Activated CD8-positive, alpha-beta memory T cell treated with anti-CD3 and anti-CD28 coated beads, Interleukin-2, amount 50 U/mL, for 4 hours (primary cell): ENCODE results near the gene CWC27.

Source experiments
- DNase-seq: peaks from one replicate; pipeline ENCODE4 v3.0.0-alpha.2; 2020

Gene CWC27

DNA sequence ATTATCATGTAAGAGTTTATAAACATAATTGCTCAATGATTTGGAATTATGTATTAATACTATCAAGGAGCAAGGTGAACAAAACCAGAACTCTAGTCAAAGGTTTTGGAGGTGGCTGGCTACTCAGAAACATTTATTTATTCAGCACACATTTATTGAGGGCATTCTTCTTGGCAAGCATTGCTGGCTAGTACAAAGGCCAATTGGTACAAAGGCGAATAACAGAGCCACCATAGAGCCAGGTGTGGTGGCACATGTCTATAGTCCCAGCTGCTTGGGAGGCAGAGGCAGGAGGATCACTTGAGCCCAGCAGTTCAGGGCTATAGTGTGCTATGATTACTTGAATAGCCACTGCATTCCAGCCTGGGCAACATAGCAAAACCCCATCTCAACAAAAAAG, 242.1 kb downstream of the CWC27 start:
- DNase-seq, result no peak

GRCh38 chr5:65012301-65012892, 243.7 kb downstream of the CWC27 start:
- no peak for DNase-seq

DNA sequence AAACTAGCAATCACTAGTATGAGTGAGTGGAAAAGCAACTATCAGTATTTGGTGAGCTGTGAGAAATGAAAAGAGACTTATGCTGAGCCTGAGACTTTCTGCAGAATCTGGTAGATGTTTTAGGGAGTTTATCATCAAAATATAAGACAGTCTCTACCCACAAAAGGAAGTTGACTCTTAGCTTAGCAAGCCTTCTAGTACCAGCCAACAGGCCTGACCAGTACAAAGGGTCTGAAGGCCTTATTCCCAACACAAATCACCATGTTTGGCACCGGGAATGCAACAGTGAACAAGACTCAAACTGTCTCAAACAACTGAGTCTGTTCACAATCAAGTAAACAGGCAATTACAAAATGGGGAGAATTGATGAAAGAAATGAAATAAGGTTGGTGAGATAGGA, 244.4 kb downstream of the CWC27 start:
- DNase-seq, result no peak

GRCh38 chr5:65014769-65015168, 246.0 kb downstream of the CWC27 start:
- DNase-seq, result no peak

DNA sequence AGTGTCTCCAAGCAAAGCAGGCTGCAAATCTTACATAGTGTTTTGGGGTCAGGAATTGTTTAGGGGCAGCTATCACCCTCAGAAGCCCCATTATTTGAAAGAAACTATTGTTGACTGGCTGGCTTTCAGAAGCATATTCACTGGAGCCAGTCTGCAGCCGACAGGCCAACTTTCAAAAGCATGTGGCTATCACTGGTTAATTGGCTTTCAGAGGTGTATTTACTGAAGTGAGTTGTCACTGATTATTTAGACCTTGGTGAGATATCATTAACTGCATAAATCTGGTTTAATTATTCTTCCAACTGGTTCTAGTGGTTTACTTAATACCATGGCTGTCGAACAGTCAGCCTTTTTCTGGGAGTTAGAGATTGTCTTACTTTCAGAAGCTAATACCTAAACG, 247.0 kb downstream of the CWC27 start:
- DNase-seq, result no peak

- DNase-seq, result no peak
Observed at GRCh38 chr5:65017636-65018035, 248.9 kb downstream of the CWC27 start.

DNA sequence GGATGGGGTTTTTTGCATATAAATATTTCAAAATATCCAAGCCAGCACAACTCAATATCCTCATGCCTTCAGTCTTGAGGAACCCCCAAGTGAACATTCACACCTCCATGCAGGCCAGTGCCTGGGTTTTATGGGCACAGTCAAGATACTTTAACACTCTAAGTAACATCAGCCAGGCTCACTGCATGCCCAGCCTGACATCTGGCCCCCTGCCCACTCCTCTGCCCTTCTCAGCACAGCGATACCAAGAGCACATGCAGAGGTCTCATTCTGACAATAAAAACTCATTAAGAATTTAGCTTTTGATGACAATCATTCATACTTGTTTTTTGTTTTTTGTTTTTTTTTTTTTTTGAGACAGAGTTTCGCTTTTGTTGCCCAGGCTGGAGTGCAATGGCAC, 250.0 kb downstream of the CWC27 start:
- no peak for DNase-seq

- no peak for DNase-seq
Observed at GRCh38 chr5:65020492-65020891, 251.8 kb downstream of the CWC27 start.

- no peak for DNase-seq
Observed at GRCh38 chr5:65021527-65022226, 252.9 kb downstream of the CWC27 start.

- no peak for DNase-seq
Observed at GRCh38 chr5:65022932-65023331, 254.2 kb downstream of the CWC27 start.

GRCh38 chr5:65024681-65025080, 256.0 kb downstream of the CWC27 start:
- no peak for DNase-seq

GRCh38 chr5:65026816-65027548, 258.3 kb downstream of the CWC27 start:
- no peak for DNase-seq

GRCh38 chr5:65029178-65029577, 260.4 kb downstream of the CWC27 start:
- DNase-seq, result no peak

DNA sequence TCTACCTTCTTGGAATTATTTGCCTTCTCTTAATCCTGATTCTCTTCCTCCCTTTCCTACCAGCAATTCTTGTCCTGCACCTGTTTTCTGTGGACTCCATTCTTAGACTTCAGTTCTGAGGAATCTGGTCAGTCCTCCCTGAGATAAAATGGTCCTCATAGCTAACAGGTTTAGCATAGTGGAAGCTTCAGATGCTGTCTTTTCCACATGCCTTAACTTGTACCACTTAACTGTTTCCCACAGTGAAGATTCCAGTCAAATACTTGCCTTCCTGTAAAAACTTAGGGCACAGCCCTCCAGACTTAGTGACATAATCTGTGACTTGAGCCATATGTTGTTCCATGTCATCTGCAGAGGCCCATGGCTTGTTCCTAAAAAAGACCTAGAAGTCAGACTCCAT, 261.3 kb downstream of the CWC27 start:
- DNase-seq, result no peak

DNA sequence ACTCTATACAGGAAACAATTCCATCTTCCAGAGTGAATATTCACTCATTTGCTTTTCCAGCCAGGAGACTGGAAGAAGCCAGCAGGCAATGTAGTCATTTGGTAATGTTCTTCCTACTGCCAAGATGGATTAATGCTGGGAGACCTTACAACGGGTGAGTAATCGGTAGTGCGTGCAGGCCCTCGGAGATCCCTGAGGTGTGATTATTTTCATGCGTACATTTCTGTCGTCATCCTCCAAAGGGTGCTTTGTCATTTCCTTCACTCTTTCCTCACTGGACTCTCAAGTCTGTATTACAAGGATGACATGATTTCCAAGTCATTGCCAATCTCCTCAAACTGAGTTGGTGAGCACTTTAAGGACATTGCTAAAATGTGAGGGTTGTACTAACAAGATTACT, 263.5 kb downstream of the CWC27 start:
- DNase-seq, result no peak

- no peak for DNase-seq
Observed at GRCh38 chr5:65034029-65034812, 265.5 kb downstream of the CWC27 start.

- no peak for DNase-seq
Observed at GRCh38 chr5:65034813-65035209, 266.1 kb downstream of the CWC27 start.

DNA sequence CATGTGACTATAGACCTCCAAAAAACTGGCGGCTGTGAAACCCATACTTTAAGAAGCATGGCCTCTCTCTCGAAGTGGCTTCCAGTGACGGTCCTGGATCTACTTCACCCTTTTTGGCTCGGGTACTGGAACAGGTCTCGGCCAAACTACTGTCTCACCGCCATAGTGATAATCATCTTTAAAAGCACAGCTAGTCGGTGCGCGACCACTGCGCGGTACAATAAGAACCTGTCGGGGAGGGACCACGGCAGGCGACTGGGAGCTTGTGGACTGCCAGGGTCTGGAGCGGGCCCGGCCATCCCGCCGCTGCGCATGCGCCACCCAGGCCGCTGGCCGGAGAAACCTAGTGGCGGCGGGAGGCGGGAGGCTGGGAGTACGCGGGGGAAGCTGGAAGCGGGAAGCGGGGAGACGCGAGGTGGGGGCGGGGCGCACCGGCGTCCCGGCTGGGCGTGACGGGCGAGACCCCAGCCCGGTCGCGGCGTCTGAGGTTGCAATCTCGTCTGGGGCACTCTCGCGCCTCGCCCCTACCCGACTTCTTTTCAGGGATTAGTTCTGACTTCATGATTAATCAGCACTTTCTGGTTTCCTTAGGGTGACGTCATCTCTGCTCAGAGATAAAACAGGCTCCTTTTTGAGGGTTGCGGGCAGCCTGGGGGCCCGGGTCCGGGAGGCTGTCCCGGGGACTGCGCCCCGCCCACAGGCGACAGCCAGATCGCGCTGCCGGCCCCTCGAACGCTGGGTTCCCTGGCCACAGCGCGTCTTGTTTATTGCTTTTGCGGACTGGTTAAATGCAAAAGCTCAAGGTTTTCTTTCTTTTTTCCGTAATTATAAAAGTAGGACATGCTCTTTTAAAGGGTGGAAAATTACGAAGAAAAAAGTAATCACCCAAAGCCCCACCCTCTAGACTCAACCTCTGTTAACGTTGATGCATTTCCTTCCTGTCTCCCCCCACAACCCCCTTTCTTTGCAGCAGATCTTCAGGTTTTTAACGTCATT, 266.8 kb downstream of the CWC27 start:
- peak; percentile 80 for DNase-seq

DNA sequence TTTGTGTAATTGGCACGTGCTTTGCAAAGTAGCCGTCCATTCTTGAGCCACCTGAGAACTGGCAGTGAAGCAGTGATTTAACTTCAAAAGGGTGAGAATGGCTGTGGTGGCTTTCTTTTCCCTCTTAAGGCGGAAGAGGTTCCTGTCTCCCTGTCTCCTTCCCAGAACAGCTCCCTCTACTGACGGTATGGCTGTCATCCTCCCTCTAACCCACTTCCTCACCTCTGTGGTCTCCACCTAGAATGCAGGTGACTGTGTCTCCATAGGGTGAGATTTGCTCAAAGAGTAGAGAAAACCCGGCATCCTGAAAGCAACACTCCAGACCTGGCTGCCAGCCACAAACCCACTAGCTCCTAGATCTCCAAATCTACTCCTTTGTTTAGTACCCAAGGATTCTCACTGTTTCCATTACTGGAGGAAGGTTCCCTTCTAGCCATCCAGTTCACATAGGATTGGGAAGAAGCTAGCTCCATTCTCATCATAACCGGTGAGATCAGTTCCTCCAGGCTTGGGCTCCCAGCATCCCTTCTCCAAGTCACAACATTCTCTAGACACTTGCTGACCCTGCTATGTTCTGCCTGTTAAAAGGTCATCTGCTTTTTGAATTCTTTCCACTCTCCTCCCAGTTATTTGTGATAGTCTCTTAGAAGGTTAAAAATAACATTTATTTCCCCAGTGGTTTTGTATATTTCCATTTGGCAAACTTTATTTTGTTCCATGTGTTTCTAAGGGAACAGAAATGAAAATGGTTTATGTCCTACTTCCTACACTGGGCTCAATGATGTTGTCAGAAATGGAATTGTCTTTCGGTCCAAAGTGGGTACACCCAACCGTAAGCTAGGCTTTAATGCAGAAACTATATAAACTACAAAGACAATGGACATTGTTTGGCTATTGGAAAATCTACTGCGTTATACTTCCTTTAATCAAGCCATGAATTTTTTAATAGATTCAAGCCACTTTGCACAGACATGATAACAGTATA, 269.4 kb downstream of the CWC27 start:
- no peak for DNase-seq

GRCh38 chr5:65041296-65042158, 272.8 kb downstream of the CWC27 start:
- DNase-seq, result no peak
